Measurements from ENCODE around the gene C19orf25.
A peak's percentile ranks its signal among the peaks of the same experiment; 100 is the strongest.

The C19orf25 gene

DNA sequence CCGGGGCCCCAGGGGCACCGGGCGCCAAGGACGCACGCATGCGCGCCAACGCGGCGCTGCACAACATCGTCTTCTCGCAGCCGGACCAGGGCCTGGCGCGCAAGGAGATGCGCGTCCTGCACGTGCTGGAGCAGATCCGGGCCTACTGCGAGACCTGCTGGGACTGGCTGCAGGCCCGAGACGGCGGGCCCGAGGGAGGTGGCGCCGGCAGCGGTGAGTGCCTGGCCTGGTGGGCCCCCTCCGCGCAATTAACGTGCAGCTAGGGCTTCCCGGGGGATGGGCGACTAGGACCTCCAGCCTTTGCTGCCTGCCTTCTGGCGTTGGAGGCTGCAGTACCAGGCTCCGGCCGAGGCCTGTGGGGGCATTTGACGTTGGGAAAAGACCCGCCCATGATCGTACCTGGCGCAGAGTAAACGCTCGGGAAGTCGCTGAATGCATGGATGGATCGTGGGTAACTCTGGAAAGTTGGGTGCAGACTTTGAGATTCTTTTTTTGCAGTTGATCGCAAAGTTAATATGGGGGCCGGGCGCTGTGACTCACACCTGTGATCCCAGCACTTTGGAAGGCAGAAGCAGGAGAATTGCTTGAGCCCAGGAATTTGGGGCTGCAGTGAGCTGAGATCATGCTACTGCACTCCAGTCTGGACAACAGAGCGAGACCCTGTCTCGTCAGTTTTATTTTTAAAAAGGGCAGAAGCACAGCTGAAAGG lies 21.8 kb downstream of the C19orf25 start:
- FAIRE-seq (no peak), DNase-seq (ENCODE audit: insufficient read length, low spot score) (no peak)
- TF ChIP-seq, protein P1, sequence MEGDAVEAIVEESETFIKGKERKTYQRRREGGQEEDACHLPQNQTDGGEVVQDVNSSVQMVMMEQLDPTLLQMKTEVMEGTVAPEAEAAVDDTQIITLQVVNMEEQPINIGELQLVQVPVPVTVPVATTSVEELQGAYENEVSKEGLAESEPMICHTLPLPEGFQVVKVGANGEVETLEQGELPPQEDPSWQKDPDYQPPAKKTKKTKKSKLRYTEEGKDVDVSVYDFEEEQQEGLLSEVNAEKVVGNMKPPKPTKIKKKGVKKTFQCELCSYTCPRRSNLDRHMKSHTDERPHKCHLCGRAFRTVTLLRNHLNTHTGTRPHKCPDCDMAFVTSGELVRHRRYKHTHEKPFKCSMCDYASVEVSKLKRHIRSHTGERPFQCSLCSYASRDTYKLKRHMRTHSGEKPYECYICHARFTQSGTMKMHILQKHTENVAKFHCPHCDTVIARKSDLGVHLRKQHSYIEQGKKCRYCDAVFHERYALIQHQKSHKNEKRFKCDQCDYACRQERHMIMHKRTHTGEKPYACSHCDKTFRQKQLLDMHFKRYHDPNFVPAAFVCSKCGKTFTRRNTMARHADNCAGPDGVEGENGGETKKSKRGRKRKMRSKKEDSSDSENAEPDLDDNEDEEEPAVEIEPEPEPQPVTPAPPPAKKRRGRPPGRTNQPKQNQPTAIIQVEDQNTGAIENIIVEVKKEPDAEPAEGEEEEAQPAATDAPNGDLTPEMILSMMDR (IDR thresholded peaks at IDR 0.05; ENCODE audit: insufficient read depth, missing control alignments) = no peak

DNA sequence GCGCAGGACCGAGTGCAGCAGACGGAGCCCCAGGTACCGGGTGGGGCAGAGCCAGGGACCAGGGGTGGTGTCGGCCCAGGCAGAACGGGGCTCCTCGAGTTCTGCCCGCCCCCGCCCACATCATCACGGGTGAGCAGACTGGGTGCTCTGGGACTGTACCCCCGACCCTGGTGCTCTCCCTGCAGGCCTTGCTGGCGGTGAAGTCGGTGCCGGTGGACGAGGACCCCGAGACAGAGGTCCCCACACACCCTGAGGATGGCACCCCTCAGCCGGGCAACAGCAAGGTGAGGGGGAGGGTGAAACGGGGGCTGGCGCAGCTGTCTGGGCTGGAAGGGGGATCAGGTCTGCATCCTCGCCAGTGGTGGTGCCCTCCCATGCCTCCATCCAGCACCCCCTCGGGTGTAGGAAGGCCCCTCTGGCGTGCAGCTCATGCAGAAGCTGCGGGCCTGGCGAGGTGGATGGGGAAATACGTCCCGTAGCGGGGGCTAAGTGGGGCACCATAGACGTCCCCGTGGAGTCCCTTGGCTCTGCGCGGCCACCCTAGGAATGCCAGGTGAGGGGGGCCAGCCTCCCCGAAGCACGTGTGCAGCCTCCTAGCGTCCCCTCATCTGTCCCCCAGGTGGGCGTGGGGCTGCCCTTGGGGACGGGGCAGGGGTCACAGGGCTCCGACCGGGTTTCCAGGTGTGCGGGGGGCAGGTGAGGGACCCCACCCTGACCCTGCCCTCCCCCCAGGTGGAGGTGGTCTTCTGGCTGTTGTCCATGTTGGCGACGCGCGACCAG lies 22.7 kb downstream of the C19orf25 start:
- DNase-seq (ENCODE audit: insufficient read length, low spot score) (no peak), FAIRE-seq (no peak)
- TF ChIP-seq, protein P1 (IDR thresholded peaks at IDR 0.05; ENCODE audit: insufficient read depth, missing control alignments) = no peak

DNA sequence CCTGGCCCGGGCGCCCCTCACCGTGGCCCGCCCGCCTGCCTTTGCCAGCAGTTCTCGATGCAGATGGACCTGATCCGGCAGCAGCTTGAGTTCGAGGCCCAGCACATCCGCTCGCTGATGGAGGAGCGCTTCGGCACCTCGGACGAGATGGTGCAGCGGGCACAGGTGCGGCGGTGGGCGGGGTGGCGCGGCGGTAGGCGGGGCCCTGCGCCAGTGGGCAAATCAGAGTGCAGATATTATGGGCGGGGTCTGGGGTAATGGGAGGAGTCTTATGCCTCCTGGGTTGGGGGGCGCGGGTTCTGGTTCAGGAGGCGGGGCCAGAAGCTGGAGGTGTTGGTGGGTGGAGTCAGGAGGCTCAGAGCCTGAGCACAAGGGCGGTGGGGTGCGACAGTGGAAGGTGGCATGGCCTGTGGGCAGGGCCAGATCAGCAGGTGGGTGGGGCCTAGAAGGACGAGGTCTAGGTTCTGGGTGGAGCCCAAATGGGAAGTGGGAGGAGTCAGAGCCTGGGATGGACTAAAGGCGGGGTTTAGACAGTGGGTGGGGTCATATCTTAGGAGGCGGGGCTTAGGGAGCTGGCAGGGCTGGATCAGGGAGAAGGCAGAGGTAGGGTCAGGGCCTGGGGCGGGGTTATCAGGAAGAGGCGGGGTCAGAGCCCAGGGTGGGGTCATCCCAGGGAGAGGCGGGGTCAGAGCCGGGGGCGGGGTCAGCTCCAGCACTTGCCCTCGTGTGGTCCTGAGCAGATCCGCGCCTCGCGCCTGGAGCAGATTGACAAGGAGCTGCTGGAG lies 23.5 kb downstream of the C19orf25 start:
- TF ChIP-seq, protein P1 (IDR thresholded peaks at IDR 0.05; ENCODE audit: insufficient read depth, missing control alignments) = no peak
- DNase-seq (ENCODE audit: insufficient read length, low spot score) (peak; percentile 77), FAIRE-seq (no peak)

DNA sequence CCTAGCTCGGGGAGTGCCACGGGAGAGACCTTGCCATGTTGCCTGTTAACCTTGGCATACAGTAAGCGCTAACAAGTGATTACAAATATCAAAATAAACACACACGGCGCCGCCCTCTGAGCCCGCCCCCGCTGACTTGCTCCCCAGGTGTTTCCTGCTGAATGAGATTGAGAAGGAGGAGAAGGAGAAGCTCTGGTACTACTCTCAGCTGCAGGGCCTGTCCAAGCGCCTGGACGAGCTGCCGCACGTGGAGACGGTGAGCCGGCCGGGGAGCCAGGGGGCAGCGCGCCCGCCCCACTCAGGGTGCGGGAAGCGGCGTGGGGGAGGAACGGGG lies 24.0 kb downstream of the C19orf25 start:
- no peak for FAIRE-seq
- DNase-seq (ENCODE audit: insufficient read length, low spot score) = no peak
- TF ChIP-seq, protein P1 (IDR thresholded peaks at IDR 0.05; ENCODE audit: insufficient read depth, missing control alignments) = no peak

DNA sequence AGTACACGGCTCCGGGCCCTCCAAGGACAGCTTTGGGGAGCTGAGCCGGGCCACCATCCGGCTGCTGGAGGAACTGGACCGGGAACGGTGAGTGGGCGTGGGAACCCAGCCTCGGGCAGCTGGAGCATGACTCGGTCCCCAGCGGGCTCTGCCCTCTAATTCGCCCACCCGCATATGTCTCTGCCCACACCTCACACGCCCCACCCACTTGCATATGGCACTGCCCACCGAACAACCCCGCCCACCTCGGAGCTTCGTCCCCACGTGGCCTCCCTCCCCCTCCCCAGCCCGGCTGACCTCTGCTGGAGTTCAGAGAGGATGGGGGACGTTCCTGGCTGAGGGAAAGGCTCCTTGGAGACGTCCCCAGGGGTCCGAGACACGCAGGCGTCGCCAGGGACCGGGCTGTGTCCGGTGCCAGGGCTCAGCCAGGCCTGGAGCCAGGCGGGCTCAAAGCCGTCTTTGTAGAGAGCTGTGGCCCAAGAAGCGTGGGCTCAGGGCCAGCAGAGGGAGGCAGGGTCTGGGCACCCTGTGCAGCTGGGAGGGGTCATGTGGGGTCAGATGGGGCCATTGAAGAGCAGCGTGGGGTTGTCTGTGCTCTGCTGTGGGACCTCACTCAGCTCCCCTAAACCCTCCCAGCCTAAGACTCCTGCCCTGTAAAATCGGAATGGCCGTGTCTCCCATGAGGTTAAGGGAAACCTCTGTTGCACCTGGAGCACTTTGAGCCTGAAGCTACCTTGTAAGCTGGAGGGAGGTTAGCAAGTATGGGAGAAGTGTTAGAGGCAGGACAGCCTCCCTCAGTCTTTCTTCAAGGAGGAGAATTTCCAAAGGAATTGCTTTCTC lies 25.3 kb downstream of the C19orf25 start:
- FAIRE-seq = no peak
- TF ChIP-seq, protein P1 (IDR thresholded peaks at IDR 0.05; ENCODE audit: insufficient read depth, missing control alignments) = no peak
- DNase-seq (ENCODE audit: insufficient read length, low spot score) = no peak

DNA sequence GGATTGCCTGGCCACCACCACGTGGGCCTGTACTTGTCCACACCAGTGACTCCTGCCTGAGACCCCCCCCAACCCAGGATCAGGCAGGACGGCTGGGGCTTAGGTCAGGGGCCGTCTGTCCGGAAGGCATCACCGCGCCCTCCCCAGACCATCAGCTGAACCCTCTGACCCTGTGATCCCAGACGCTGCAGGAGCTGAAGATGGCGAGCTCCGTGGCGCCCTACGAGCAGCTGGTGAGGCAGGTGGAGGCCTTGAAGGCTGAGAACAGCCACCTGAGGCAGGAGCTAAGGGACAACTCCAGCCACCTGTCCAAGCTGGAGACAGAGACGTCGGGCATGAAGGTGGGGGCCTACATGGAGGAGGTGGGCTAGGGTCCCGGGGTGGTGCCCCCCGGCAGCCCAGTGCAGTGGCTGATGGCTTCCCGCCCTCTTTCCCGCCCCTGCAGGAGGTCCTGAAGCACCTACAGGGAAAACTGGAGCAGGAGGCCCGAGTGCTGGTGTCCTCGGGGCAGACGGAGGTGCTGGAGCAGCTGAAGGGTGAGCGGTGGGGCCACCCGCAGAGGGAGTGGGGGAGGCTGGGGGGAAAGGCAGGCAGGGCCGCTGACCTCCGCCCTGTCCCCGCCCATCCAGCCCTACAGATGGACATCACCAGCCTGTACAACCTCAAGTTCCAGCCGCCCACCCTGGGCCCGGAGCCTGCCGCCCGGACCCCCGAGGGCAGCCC lies 26.1 kb downstream of the C19orf25 start:
- TF ChIP-seq, protein P1 (IDR thresholded peaks at IDR 0.05; ENCODE audit: insufficient read depth, missing control alignments) = no peak
- DNase-seq (ENCODE audit: insufficient read length, low spot score) = no peak
- no peak for FAIRE-seq
